Caco-2 (cell line): ENCODE results near the gene NPTN. TPM values are rescaled to one million over a fixed set of nuclear protein-coding genes. Genes with fewer than 3 reads are reported as not detected.

Experiments used
- BruUV-seq: library from RNA; stranded (reverse); fragments of 400-500 nt; replicated peaks from 2 replicates; lab custom pipeline; 2021; lab: Mats Ljungman, UMichigan
- CTCF ChIA-PET: fragments of 300-600 bp; sonication (Branson Sonifier 250); formaldehyde crosslinking; loops from one replicate; lab custom pipeline; 2022; ENCODE audit warnings: antibody characterized with exemption; lab: Charles Lee
- POLR2A ChIA-PET: fragments of 300-600 bp; sonication (Branson Sonifier 250); formaldehyde crosslinking; loops from one replicate; lab custom pipeline; 2022; ENCODE audit warnings: antibody characterized with exemption; lab: Charles Lee
- DNase-seq, 2 experiments: peaks; one replicate each; pipeline versions ENCODE4 v3.0.0 to v3.0.0-alpha.2; 2020 to 2022
- H3K27me3 ChIP-seq: replicated peaks from 2 replicates; pipeline ENCODE4 v1.6.0; 2011; ENCODE audit warnings: low read length; ENCODE audit not compliant: control insufficient read depth, insufficient read depth
- H3K36me3 ChIP-seq: 2 replicates; pipeline ENCODE4 v1.5.1; 2011; ENCODE audit warnings: low read length; ENCODE audit not compliant: control insufficient read depth, insufficient read depth
- H3K4me1 ChIP-seq: fragments of 250-450 bp; sonication (Bioruptor Pico); 2 replicates; pipeline ENCODE4 v1.5.1; 2020; ENCODE audit warnings: mild to moderate bottlenecking
- H3K4me3 ChIP-seq: 2 replicates; pipeline ENCODE4 v1.5.1; 2011; ENCODE audit warnings: low read depth, mild to moderate bottlenecking, control low read depth, low read length
- H3K9me3 ChIP-seq: fragments of 250-450 bp; sonication (Bioruptor Pico); 2 replicates; pipeline ENCODE4 v1.5.1; 2020; ENCODE audit warnings: mild to moderate bottlenecking, moderate library complexity
- H3K27ac Mint-ChIP-seq: one replicate; pipeline ENCODE4 v1.8.0; 2022; ENCODE audit warnings: mixed read lengths; ENCODE audit not compliant: unreplicated experiment
- H3K27me3 Mint-ChIP-seq: one replicate; pipeline ENCODE4 v1.8.0; 2022; ENCODE audit warnings: mixed read lengths; ENCODE audit not compliant: insufficient read depth, unreplicated experiment
- H3K36me3 Mint-ChIP-seq: one replicate; pipeline ENCODE4 v1.8.0; 2022; ENCODE audit warnings: mild to moderate bottlenecking, mixed read lengths; ENCODE audit not compliant: insufficient read depth, unreplicated experiment
- H3K4me1 Mint-ChIP-seq: one replicate; pipeline ENCODE4 v1.8.0; 2022; ENCODE audit warnings: low read depth, mixed read lengths; ENCODE audit not compliant: unreplicated experiment
- H3K4me3 Mint-ChIP-seq: one replicate; pipeline ENCODE4 v1.8.0; 2022; ENCODE audit warnings: mild to moderate bottlenecking, moderate library complexity, mixed read lengths; ENCODE audit not compliant: unreplicated experiment
- H3K9me3 Mint-ChIP-seq: one replicate; pipeline ENCODE4 v1.8.0; 2022; ENCODE audit warnings: mixed read lengths; ENCODE audit not compliant: unreplicated experiment
- intact Hi-C: fragments of 100-400 bp; cut with micrococcal nuclease; formaldehyde crosslinking; loops from one replicate; pipeline ENCODE4 v1.10.0; 2022; ENCODE audit not compliant: unreplicated experiment
- total RNA-seq: library from RNA; stranded (reverse); gene quantifications from 2 replicates; pipeline ENCODE4 v1.2.3, GENCODE V29; 2022
- TF ChIP-seq, protein P1 (sequence below), 2 experiments: fragments of 200-600 bp in 1 of 2; IDR thresholded peaks; 1 replicate in 1 of 2; 2 replicates in 1 of 2; pipeline versions ENCODE4 v1.5.1 to v1.8.0; 2011 to 2022; ENCODE audit warnings: antibody characterized with exemption in 1 of 2, control low read depth in 1 of 2, inconsistent platforms in 1 of 2, low read depth in 1 of 2, low read length in 1 of 2, mild to moderate bottlenecking in 1 of 2, moderate library complexity in 1 of 2; ENCODE audit not compliant: insufficient read depth in 1 of 2, severe bottlenecking in 1 of 2, unreplicated experiment in 1 of 2

Gene NPTN
- total RNA-seq, 1 experiment from 2014 or later = 124 TPM

DNA sequence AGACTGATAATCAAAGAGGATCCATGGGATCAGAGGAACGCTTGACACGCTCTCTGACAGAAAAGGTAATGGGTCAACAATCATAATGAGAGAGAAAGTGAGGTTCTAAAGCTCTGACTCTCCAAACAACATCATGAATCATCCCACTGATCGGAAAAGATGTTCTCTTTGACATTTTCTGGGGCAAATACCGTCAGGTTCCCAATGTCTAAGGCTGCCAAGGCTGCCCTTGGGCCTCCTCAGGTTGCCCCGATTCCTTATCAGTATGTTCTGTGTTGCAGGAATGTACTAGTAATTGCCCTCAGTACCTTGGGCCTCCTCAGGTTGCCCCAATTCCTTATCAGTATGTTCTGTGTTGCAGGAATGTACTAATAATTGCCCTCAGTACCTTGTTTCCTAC lies 60.9 kb downstream of the NPTN start:
- POLR2A ChIA-PET = no interaction called here

GRCh38 chr15:73571346-73571745 lies 61.8 kb downstream of the NPTN start:
- Histone ChIP-seq H3K36me3 (peaks cover 12% of the 10 kb centered on the region), H3K4me1 (peaks cover 30% of the 10 kb centered on the region), H3K4me3 (no peak overlapping the region), H3K27me3 (no peaks in the 10 kb centered on the region), H3K9me3 (no peaks in the 10 kb centered on the region)
- intact Hi-C loops = no loop called here
- DNase-seq = no peak
- ChIA-PET POLR2A (no interaction called here), CTCF (interaction anchor here (0.6 to 1.7 kb wide), 5 partner anchors 11 to 490 kb away, joined by 3 to 6 read pairs (median 3); no protein-coding TSS in a partner anchor)
- Mint-ChIP-seq H3K4me3 (no peak overlapping the region), H3K4me1 (peaks cover 24% of the 10 kb centered on the region), H3K36me3 (peaks cover 32% of the 10 kb centered on the region), H3K9me3 (no peaks in the 10 kb centered on the region), H3K27ac (no peak overlapping the region), H3K27me3 (no peaks in the 10 kb centered on the region)
- TF ChIP-seq, protein P1, sequence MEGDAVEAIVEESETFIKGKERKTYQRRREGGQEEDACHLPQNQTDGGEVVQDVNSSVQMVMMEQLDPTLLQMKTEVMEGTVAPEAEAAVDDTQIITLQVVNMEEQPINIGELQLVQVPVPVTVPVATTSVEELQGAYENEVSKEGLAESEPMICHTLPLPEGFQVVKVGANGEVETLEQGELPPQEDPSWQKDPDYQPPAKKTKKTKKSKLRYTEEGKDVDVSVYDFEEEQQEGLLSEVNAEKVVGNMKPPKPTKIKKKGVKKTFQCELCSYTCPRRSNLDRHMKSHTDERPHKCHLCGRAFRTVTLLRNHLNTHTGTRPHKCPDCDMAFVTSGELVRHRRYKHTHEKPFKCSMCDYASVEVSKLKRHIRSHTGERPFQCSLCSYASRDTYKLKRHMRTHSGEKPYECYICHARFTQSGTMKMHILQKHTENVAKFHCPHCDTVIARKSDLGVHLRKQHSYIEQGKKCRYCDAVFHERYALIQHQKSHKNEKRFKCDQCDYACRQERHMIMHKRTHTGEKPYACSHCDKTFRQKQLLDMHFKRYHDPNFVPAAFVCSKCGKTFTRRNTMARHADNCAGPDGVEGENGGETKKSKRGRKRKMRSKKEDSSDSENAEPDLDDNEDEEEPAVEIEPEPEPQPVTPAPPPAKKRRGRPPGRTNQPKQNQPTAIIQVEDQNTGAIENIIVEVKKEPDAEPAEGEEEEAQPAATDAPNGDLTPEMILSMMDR (IDR thresholded peaks at IDR 0.05; ENCODE audit: insufficient read depth in 1 of 2, low read depth in 1 of 2, low read length in 1 of 2, severe bottlenecking in 1 of 2, unreplicated experiment in 1 of 2) = no peak
- BruUV-seq = no TSS peak

More for the DNA sequence above, 60.9 kb downstream of the NPTN start:
- Mint-ChIP-seq H3K9me3 (no peaks in the 10 kb centered on the region), H3K27me3 (no peaks in the 10 kb centered on the region), H3K27ac (no peak overlapping the region), H3K4me3 (no peak overlapping the region), H3K36me3 (peaks cover 34% of the 10 kb centered on the region), H3K4me1 (peaks cover 24% of the 10 kb centered on the region)
- H3K4me1 ChIP-seq = peaks cover 30% of the 10 kb centered on the region
- TF ChIP-seq, protein P1 (IDR thresholded peaks at IDR 0.05; ENCODE audit: insufficient read depth in 1 of 2, low read depth in 1 of 2, low read length in 1 of 2, severe bottlenecking in 1 of 2, unreplicated experiment in 1 of 2) = no peak
- H3K36me3 ChIP-seq = peaks cover 12% of the 10 kb centered on the region
- DNase-seq = no peak
- H3K4me3 ChIP-seq = no peak overlapping the region
- TSS peak; percentile 18 for BruUV-seq
- intact Hi-C loops = no loop called here
- CTCF ChIA-PET = interaction anchor here (1.5 to 1.9 kb wide), 3 partner anchors 64 to 133 kb away, joined by 3 to 7 read pairs (median 6); no protein-coding TSS in a partner anchor
- H3K27me3 ChIP-seq = no peaks in the 10 kb centered on the region
- H3K9me3 ChIP-seq = no peaks in the 10 kb centered on the region

GRCh38 chr15:73570355-73571032 lies 62.7 kb downstream of the NPTN start:
- Mint-ChIP-seq H3K4me3 (no peak overlapping the region), H3K27me3 (no peaks in the 10 kb centered on the region), H3K27ac (no peak overlapping the region), H3K9me3 (no peaks in the 10 kb centered on the region), H3K4me1 (peaks cover 24% of the 10 kb centered on the region), H3K36me3 (peaks cover 31% of the 10 kb centered on the region)
- no peaks in the 10 kb centered on the region for H3K27me3 ChIP-seq
- no peaks in the 10 kb centered on the region for H3K9me3 ChIP-seq
- TF ChIP-seq, protein P1 (IDR thresholded peaks at IDR 0.05; ENCODE audit: insufficient read depth in 1 of 2, low read depth in 1 of 2, low read length in 1 of 2, severe bottlenecking in 1 of 2, unreplicated experiment in 1 of 2) = no peak
- ChIA-PET CTCF (interaction anchor here (1.1 to 1.7 kb wide), 3 partner anchors 10 to 66 kb away, joined by 3 to 6 read pairs (median 4); no protein-coding TSS in a partner anchor), POLR2A (no interaction called here)
- peaks cover 30% of the 10 kb centered on the region for H3K4me1 ChIP-seq
- DNase-seq = no peak
- H3K36me3 ChIP-seq = peaks cover 11% of the 10 kb centered on the region
- no peak overlapping the region for H3K4me3 ChIP-seq
- BruUV-seq = no TSS peak
- intact Hi-C loops = no loop called here
